Ovary (tissue), 9 donors: ENCODE measurements around the gene TREML1. TPM values are rescaled to one million over a fixed set of nuclear protein-coding genes. Genes with fewer than 3 reads are reported as not detected.

Source experiments
- DNase-seq, 5 donors: peaks; one replicate each; pipeline ENCODE4 v3.0.0-alpha.2; 2019 to 2020
- H3K27ac ChIP-seq, 2 donors: fragments of 200-600 bp; one replicate each; pipeline versions ENCODE4 v1.5.1 to v1.8.0; 2019 to 2022
- H3K27me3 ChIP-seq: fragments of 200-600 bp; one replicate; pipeline ENCODE4 v1.8.0; 2022
- H3K36me3 ChIP-seq: fragments of 200-600 bp; sonication (generic); one replicate; pipeline ENCODE4 v1.5.1; 2019
- H3K4me1 ChIP-seq: one replicate; pipeline ENCODE4 v1.8.1; 2013; ENCODE audit warnings: mild to moderate bottlenecking, moderate library complexity; ENCODE audit not compliant: insufficient read depth
- H3K4me3 ChIP-seq: fragments of 200-600 bp; sonication (generic); one replicate; pipeline ENCODE4 v1.5.1; 2017
- H3K9me3 ChIP-seq, 2 donors: fragments of 200-600 bp in 1 of 2; sonication (generic) in 1 of 2; one replicate each; pipeline versions ENCODE4 v1.5.1 to v1.8.1; 2013 to 2019; ENCODE audit warnings: mild to moderate bottlenecking in 1 of 2, moderate library complexity in 1 of 2
- EP300 ChIP-seq: sonication (generic); formaldehyde crosslinking; IDR thresholded peaks from one replicate; pipeline ENCODE4 v1.6.1; 2017; ENCODE audit warnings: antibody characterized with exemption
- POLR2A ChIP-seq: fragments of 450-650 bp; IDR thresholded peaks from one replicate; pipeline ENCODE4 v1.6.1; 2017; ENCODE audit warnings: antibody characterized with exemption, mild to moderate bottlenecking, moderate library complexity
- WGBS, 3 donors: extraction: QIAGEN DNeasy Blood & Tissue Kit in 1 of 3; methylation state at CpG; one replicate each; pipeline versions ENCODE4 v1.1.5 to v1.1.7; 2013 to 2017; 5-methylcytosine and 5-hydroxymethylcytosine counted together
- intact Hi-C, 4 donors: fragments of 100-400 bp; cut with DNase I; formaldehyde crosslinking; loops; one replicate each; pipeline versions ENCODE4 v1.11.0 to v1.15.1; 2022 to 2023
- polyA plus RNA-seq, 2 donors: library from polyadenylated mRNA; stranded (reverse); fragments of 200-250 nt in 1 of 2; fragments of 350-450 nt in 1 of 2; fragmentation: Illumina TruSeq in 1 of 2; extraction: RNeasy Lipid Tissue Mini Kit (QIAGEN cat#74804) in 1 of 2; gene quantifications; one replicate each; pipeline ENCODE4 v1.2.3, GENCODE V29; 2013 to 2014
- total RNA-seq, 7 donors: library from RNA; depleted of rRNA in 2 of 7; stranded (reverse); fragments of >200 nt in 2 of 7; fragmentation: NEBNext Ultra II Directional in 3 of 7; extraction: Animal tissue kit (Norgen Biotek cat#: 25700) in 3 of 7; gene quantifications; one replicate each; pipeline versions ENCODE4 v1.1.0 to v1.2.4, GENCODE V29; 2016 to 2023
- TF ChIP-seq, protein P1 (sequence below), 3 donors: fragments of 450-650 bp in 2 of 3; fragments of 200-600 bp in 1 of 3; IDR thresholded peaks; one replicate each; pipeline versions ENCODE4 v1.5.1 to v1.8.0; 2016 to 2022; ENCODE audit warnings: antibody characterized with exemption in 3 of 3, mild to moderate bottlenecking in 1 of 3
- donor health status: DM: no; HTN: no; CAD: no; lungs with moderate emphysema.
- donor health status: DM: no; HTN: no; CAD: no.
- donor health status: Bipolar disorder and iron deficiency.
- donor health status: DM: yes; HTN: yes; CAD: no.
- donor health status: DM: no; HTN: no; CAD: no.
- donor health status: DM: yes; HTN: yes; CAD: no.

Gene TREML1
- total and polyA plus RNA-seq, 9 donors, result 0.16 to 3.8 (median 0.38) TPM; not detected in 5

DNA sequence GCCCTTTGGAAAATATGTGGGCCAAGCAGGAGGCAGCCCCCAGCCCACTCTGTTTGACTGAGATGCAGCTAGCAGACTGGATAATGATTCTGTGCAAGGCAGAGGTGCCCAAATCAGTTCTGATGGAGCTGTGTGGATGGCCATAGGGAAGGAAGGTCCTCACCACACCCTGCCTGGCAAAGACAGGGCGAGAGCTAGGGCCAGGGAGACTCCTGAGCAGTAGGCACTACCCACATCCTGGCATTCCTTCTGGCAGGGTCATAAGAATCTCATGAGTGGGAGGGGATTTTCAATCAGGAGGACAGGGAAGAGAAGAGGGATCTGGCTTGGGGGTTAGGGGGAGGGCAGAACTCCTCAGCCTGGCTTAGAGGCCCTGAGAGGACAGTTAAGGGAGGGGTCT lies 27.4 kb upstream of the TREML1 start:
- WGBS, 3 donors, result 72 to 81% (median 78%) methylated on average over 1 of the region's 1 CpG
- no peaks in the 10 kb centered on the region for H3K4me1 ChIP-seq
- H3K9me3 ChIP-seq, result no peaks in the 10 kb centered on the region
- intact Hi-C loops, result no loop called here
- H3K27ac ChIP-seq, result no peak overlapping the region
- DNase-seq, result no peak
- no peaks in the 10 kb centered on the region for H3K36me3 ChIP-seq
- no peak overlapping the region for H3K4me3 ChIP-seq
- TF ChIP-seq, protein P1, sequence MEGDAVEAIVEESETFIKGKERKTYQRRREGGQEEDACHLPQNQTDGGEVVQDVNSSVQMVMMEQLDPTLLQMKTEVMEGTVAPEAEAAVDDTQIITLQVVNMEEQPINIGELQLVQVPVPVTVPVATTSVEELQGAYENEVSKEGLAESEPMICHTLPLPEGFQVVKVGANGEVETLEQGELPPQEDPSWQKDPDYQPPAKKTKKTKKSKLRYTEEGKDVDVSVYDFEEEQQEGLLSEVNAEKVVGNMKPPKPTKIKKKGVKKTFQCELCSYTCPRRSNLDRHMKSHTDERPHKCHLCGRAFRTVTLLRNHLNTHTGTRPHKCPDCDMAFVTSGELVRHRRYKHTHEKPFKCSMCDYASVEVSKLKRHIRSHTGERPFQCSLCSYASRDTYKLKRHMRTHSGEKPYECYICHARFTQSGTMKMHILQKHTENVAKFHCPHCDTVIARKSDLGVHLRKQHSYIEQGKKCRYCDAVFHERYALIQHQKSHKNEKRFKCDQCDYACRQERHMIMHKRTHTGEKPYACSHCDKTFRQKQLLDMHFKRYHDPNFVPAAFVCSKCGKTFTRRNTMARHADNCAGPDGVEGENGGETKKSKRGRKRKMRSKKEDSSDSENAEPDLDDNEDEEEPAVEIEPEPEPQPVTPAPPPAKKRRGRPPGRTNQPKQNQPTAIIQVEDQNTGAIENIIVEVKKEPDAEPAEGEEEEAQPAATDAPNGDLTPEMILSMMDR (IDR thresholded peaks at IDR 0.05), result no peak
- TF ChIP-seq EP300 (no peak), POLR2A (no peak)
- H3K27me3 ChIP-seq, result no peaks in the 10 kb centered on the region

DNA sequence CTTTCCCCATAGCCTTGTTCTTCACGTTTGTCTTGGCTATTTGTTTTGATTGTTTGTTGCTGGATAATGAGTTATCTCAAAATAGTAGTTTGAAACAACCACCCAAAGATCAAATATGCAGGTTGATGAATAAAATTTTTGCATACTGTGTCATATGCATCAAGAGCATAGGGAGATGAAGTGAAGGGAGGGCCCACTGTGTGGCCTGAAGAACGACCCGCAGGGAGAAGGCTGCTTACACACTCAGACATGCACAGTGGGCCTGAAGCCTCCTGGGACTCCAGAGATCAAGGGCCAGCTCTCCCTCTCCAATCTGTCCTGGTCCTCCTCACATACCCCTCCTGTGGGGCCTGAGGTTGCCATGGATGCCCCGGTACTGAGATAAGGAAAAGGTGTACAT lies 25.0 kb upstream of the TREML1 start:
- DNase-seq, result no peak
- TF ChIP-seq, protein P1 (IDR thresholded peaks at IDR 0.05), result no peak
- TF ChIP-seq POLR2A (no peak), EP300 (no peak)
- Histone ChIP-seq H3K36me3 (no peaks in the 10 kb centered on the region), H3K4me3 (no peak overlapping the region), H3K27ac (no peak overlapping the region), H3K4me1 (no peaks in the 10 kb centered on the region), H3K27me3 (no peaks in the 10 kb centered on the region), H3K9me3 (no peaks in the 10 kb centered on the region)
- intact Hi-C loops, result no loop called here
- WGBS, 3 donors, result 41 to 56% (median 42%) methylated on average over 4 of the region's 4 CpGs

DNA sequence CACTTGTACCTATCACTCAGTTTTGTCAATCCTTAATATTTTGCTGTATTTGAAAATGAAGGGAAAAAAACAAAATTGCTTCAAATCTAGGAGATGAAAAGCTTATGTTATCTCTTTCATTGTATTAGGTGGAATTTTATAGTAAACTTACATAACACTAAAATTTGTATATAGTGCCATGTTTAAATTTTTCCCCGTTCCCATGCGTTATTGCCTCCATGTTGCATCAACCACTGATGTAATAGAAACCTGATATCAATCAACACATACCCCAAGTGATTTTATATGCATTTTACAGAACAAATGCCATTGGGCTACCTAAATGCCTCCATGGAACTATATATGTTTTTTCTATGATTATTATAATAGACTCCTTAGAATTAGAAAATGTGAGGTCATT lies 23.5 kb upstream of the TREML1 start:
- TF ChIP-seq, protein P1 (IDR thresholded peaks at IDR 0.05), result no peak
- TF ChIP-seq EP300, result no peak
- no peak for TF ChIP-seq POLR2A
- Histone ChIP-seq H3K36me3 (no peaks in the 10 kb centered on the region), H3K9me3 (no peaks in the 10 kb centered on the region), H3K4me3 (no peak overlapping the region), H3K27ac (no peak overlapping the region), H3K27me3 (no peaks in the 10 kb centered on the region), H3K4me1 (no peaks in the 10 kb centered on the region)
- WGBS, 3 donors, result 92 to 95% (median 94%) methylated on average over 2 of the region's 2 CpGs
- intact Hi-C loops, result no loop called here
- no peak for DNase-seq

DNA sequence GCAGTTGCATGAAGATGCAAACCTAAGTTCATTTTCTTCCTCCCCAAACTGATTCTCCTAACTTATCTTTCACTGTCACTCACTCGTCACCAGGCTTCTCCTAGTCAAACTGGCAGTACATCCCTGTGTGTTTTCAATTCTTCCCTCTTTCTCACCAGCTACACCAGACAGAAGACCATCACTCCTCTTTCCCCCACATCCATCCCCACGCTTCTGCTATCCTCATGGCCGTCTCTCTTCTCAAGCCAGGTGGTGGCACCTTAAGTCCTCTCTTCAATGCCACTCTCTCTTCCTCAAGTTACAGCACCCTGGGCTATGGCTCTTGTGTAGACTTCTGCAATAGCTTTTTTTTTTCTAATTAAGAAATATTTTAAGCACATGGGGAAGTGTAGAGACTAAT lies 23.1 kb upstream of the TREML1 start:
- intact Hi-C loops, result no loop called here
- WGBS, 3 donors, result 71 to 78% (median 73%) methylated on average over 3 of the region's 3 CpGs

DNA sequence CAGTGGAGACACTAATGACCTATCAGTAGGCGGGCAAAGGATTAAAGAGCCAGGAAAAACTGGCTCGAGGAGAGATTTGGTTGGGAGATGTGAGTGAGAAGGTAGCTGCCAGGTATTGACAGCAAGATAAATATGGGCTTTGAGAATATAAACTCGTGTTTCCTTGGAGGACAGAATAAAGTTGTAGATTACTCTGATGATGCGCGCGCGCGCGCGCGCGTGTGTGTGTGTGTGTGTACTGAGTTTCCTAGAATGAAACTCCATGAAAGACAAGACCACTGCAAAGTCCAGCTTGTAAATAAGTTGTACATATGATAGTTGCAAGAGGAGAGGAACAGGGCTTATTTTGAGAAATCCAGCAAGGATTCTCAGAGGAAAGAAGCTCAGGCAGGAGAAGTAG lies 22.0 kb upstream of the TREML1 start:
- TF ChIP-seq, protein P1 (IDR thresholded peaks at IDR 0.05), result no peak
- TF ChIP-seq EP300, result no peak
- TF ChIP-seq POLR2A, result no peak
- H3K27me3 ChIP-seq, result no peaks in the 10 kb centered on the region
- no peaks in the 10 kb centered on the region for H3K4me1 ChIP-seq
- DNase-seq, result no peak
- H3K36me3 ChIP-seq, result no peaks in the 10 kb centered on the region
- no peak overlapping the region for H3K27ac ChIP-seq
- WGBS, 3 donors, result 91 to 93% (median 91%) methylated on average over 12 of the region's 12 CpGs
- intact Hi-C loops, result no loop called here
- H3K9me3 ChIP-seq, result no peaks in the 10 kb centered on the region
- H3K4me3 ChIP-seq, result no peak overlapping the region

More for the DNA sequence above, 23.1 kb upstream of the TREML1 start:
- no peaks in the 10 kb centered on the region for H3K9me3 ChIP-seq
- no peak overlapping the region for H3K4me3 ChIP-seq
- DNase-seq, result no peak
- no peaks in the 10 kb centered on the region for H3K27me3 ChIP-seq
- no peaks in the 10 kb centered on the region for H3K4me1 ChIP-seq
- H3K27ac ChIP-seq, result no peak overlapping the region
- no peaks in the 10 kb centered on the region for H3K36me3 ChIP-seq
- TF ChIP-seq EP300 (no peak), POLR2A (no peak)
